Activated naive CD8-positive, alpha-beta T cell treated with anti-CD3 and anti-CD28 coated beads, Interleukin-2, amount 10 ng/mL, durations not matched to agents 7 days and 5 days (primary cell): ENCODE measurements around the gene PTCH2. TPM values are rescaled to one million over a fixed set of nuclear protein-coding genes. Genes with fewer than 3 reads are reported as not detected.

Experiments used
- ATAC-seq: fragments of 150-1000 bp; cut with Tn5 transposase; one replicate; pipeline ENCODE4 v1.10.0; 2021; ENCODE audit warnings: low read depth, moderate library complexity
- POLR2A ChIA-PET: fragments of 350-600 bp; sonication (Branson Sonifier 250); formaldehyde crosslinking; loops from one replicate; lab custom pipeline; 2021; ENCODE audit warnings: antibody characterized with exemption; lab: Charles Lee
- DNase-seq: peaks from one replicate; pipeline ENCODE4 v3.0.0; 2021
- H3K27ac Mint-ChIP-seq: one replicate; pipeline ENCODE4 v1.8.0; 2022; ENCODE audit warnings: mild to moderate bottlenecking, mixed read lengths
- H3K27me3 Mint-ChIP-seq: one replicate; pipeline ENCODE4 v1.8.0; 2022; ENCODE audit warnings: mild to moderate bottlenecking, moderate library complexity, mixed read lengths
- H3K36me3 Mint-ChIP-seq: one replicate; pipeline ENCODE4 v1.8.0; 2021; ENCODE audit warnings: mild to moderate bottlenecking, mixed read lengths
- H3K4me1 Mint-ChIP-seq: one replicate; pipeline ENCODE4 v1.8.0; 2021; ENCODE audit warnings: mixed read lengths
- H3K4me3 Mint-ChIP-seq: one replicate; pipeline ENCODE4 v1.8.0; 2022; ENCODE audit warnings: mild to moderate bottlenecking, moderate library complexity, mixed read lengths
- H3K9me3 Mint-ChIP-seq: one replicate; pipeline ENCODE4 v1.8.0; 2021; ENCODE audit warnings: mixed read lengths
- total RNA-seq, 2 experiments: library from RNA; stranded (reverse); gene quantifications; one replicate each; pipeline ENCODE4 v1.2.3, GENCODE V29; 2021

The PTCH2 gene
- total RNA-seq, 2 experiments from 2014 or later = 1.0 to 1.6 TPM

GRCh38 chr1:44786138-44786840, 56.8 kb downstream of the PTCH2 start:
- POLR2A ChIA-PET = interaction anchor here (1.0 to 8.4 kb wide), 8 partner anchors 11 to 554 kb away, joined by 3 to 93 read pairs (median 34); partner anchors contain the start of genes BTBD19, DYNLT4, HECTD3 and MUTYH
- Mint-ChIP-seq H3K36me3 (peaks cover 5% of the 10 kb centered on the region), H3K27ac (peak overlapping the region; percentile 71), H3K4me3 (peak overlapping the region; percentile 66), H3K27me3 (no peaks in the 10 kb centered on the region), H3K9me3 (no peaks in the 10 kb centered on the region), H3K4me1 (peaks cover 26% of the 10 kb centered on the region)
- DNase-seq (peak; percentile 87), ATAC-seq (peak; percentile 69)

GRCh38 chr1:44785501-44786137, 57.4 kb downstream of the PTCH2 start:
- Mint-ChIP-seq H3K27ac (peak overlapping the region; percentile 71), H3K4me3 (peak overlapping the region; percentile 66), H3K9me3 (no peaks in the 10 kb centered on the region), H3K36me3 (peaks cover 7% of the 10 kb centered on the region), H3K4me1 (peaks cover 26% of the 10 kb centered on the region), H3K27me3 (no peaks in the 10 kb centered on the region)
- DNase-seq (peak; percentile 34), ATAC-seq (no peak)
- POLR2A ChIA-PET = interaction anchor here (0.7 to 8.4 kb wide), 10 partner anchors 10 to 226 kb away, joined by 3 to 93 read pairs (median 24); partner anchors contain the start of genes BTBD19, DYNLT4, HECTD3 and PLK3

GRCh38 chr1:44785029-44785380, 58.0 kb downstream of the PTCH2 start:
- POLR2A ChIA-PET = interaction anchor here (0.7 to 8.4 kb wide), 12 partner anchors 9 to 706 kb away, joined by 3 to 93 read pairs (median 22); partner anchors contain the start of genes BTBD19, DYNLT4, HECTD3 and PLK3
- H3K4me3 Mint-ChIP-seq = peak overlapping the region; percentile 66
- no peaks in the 10 kb centered on the region for H3K9me3 Mint-ChIP-seq
- no peaks in the 10 kb centered on the region for H3K27me3 Mint-ChIP-seq
- peaks cover 13% of the 10 kb centered on the region for H3K36me3 Mint-ChIP-seq
- peak overlapping the region; percentile 71 for H3K27ac Mint-ChIP-seq
- H3K4me1 Mint-ChIP-seq = peaks cover 26% of the 10 kb centered on the region
- DNase-seq (no peak), ATAC-seq (no peak)

- H3K36me3 Mint-ChIP-seq = peaks cover 15% of the 10 kb centered on the region
- POLR2A ChIA-PET = interaction anchor here (0.7 to 8.4 kb wide), 11 partner anchors 9 to 707 kb away, joined by 3 to 93 read pairs (median 23); partner anchors contain the start of genes BTBD19, DYNLT4, HECTD3 and PLK3
- peak overlapping the region; percentile 83 for H3K27ac Mint-ChIP-seq
- peaks cover 26% of the 10 kb centered on the region for H3K4me1 Mint-ChIP-seq
- ATAC-seq = peak; percentile 51
- DNase-seq = peak; percentile 73
- no peaks in the 10 kb centered on the region for H3K9me3 Mint-ChIP-seq
- H3K4me3 Mint-ChIP-seq = peak overlapping the region; percentile 71
- no peaks in the 10 kb centered on the region for H3K27me3 Mint-ChIP-seq
These were observed 58.7 kb downstream of the PTCH2 start for GRCh38 chr1:44784094-44785028.

- ATAC-seq (no peak), DNase-seq (no peak)
- no peaks in the 10 kb centered on the region for H3K9me3 Mint-ChIP-seq
- POLR2A ChIA-PET = interaction anchor here (0.7 to 8.4 kb wide), 10 partner anchors 8 to 520 kb away, joined by 3 to 93 read pairs (median 24); partner anchors contain the start of genes BTBD19, DYNLT4, HECTD3 and PLK3
- peaks cover 29% of the 10 kb centered on the region for H3K4me1 Mint-ChIP-seq
- peaks cover 18% of the 10 kb centered on the region for H3K36me3 Mint-ChIP-seq
- no peaks in the 10 kb centered on the region for H3K27me3 Mint-ChIP-seq
- peak overlapping the region; percentile 83 for H3K27ac Mint-ChIP-seq
- H3K4me3 Mint-ChIP-seq = peak overlapping the region; percentile 71
These were observed 59.4 kb downstream of the PTCH2 start for GRCh38 chr1:44783697-44784093.

- Mint-ChIP-seq H3K9me3 (no peaks in the 10 kb centered on the region), H3K36me3 (peaks cover 42% of the 10 kb centered on the region), H3K27me3 (no peaks in the 10 kb centered on the region), H3K4me3 (no peak overlapping the region), H3K4me1 (peaks cover 38% of the 10 kb centered on the region), H3K27ac (no peak overlapping the region)
- no peak for ATAC-seq
- POLR2A ChIA-PET = interaction anchor here (0.7 to 1.7 kb wide), 6 partner anchors 19 to 59 kb away, joined by 3 to 9 read pairs (median 4); partner anchors contain the start of genes PLK3 and RNU5D-1
- DNase-seq = no peak
These were observed 62.4 kb downstream of the PTCH2 start for GRCh38 chr1:44780583-44781121.

GRCh38 chr1:44778705-44779576, 64.1 kb downstream of the PTCH2 start:
- Mint-ChIP-seq H3K27me3 (no peaks in the 10 kb centered on the region), H3K9me3 (no peaks in the 10 kb centered on the region), H3K27ac (peak overlapping the region; percentile 64), H3K4me1 (peaks cover 31% of the 10 kb centered on the region), H3K36me3 (peaks cover 45% of the 10 kb centered on the region), H3K4me3 (peak overlapping the region; percentile 45)
- POLR2A ChIA-PET = interaction anchor here (0.8 to 4.2 kb wide), 6 partner anchors 21 to 57 kb away, joined by 3 to 28 read pairs (median 6); partner anchors contain the start of gene PLK3
- no peak for ATAC-seq
- DNase-seq = no peak

- H3K36me3 Mint-ChIP-seq = peaks cover 43% of the 10 kb centered on the region
- no peaks in the 10 kb centered on the region for H3K9me3 Mint-ChIP-seq
- POLR2A ChIA-PET = interaction anchor here (1.0 to 4.9 kb wide), 7 partner anchors 8 to 56 kb away, joined by 3 to 64 read pairs (median 6); partner anchors contain the start of genes BEST4 and RNU5D-1
- H3K27me3 Mint-ChIP-seq = no peaks in the 10 kb centered on the region
- ATAC-seq = no peak
- no peak for DNase-seq
- peak overlapping the region; percentile 91 for H3K4me3 Mint-ChIP-seq
- no peak overlapping the region for H3K27ac Mint-ChIP-seq
- peaks cover 24% of the 10 kb centered on the region for H3K4me1 Mint-ChIP-seq
These were observed 65.0 kb downstream of the PTCH2 start for GRCh38 chr1:44777969-44778635.

GRCh38 chr1:44777547-44777946, 65.5 kb downstream of the PTCH2 start:
- Mint-ChIP-seq H3K27ac (peak overlapping the region; percentile 77), H3K9me3 (no peaks in the 10 kb centered on the region), H3K27me3 (no peaks in the 10 kb centered on the region), H3K36me3 (peaks cover 41% of the 10 kb centered on the region), H3K4me1 (peaks cover 24% of the 10 kb centered on the region), H3K4me3 (peak overlapping the region; percentile 91)
- POLR2A ChIA-PET = interaction anchor here (1.0 to 4.9 kb wide), 8 partner anchors 8 to 234 kb away, joined by 3 to 64 read pairs (median 14); partner anchors contain the start of genes BEST4, HECTD3, RNU5D-1 and UROD
- ATAC-seq (no peak), DNase-seq (no peak)

- Mint-ChIP-seq H3K4me3 (peak overlapping the region; percentile 91), H3K27ac (peak overlapping the region; percentile 90), H3K36me3 (peaks cover 40% of the 10 kb centered on the region), H3K9me3 (no peaks in the 10 kb centered on the region), H3K27me3 (no peaks in the 10 kb centered on the region), H3K4me1 (peaks cover 24% of the 10 kb centered on the region)
- POLR2A ChIA-PET = interaction anchor here (0.8 to 4.9 kb wide), 20 partner anchors 9 to 910 kb away, joined by 3 to 65 read pairs (median 17); partner anchors contain the start of genes BEST4, BTBD19, DYNLT4 and GPBP1L1
- DNase-seq = no peak
- ATAC-seq = no peak
These were observed 66.4 kb downstream of the PTCH2 start for GRCh38 chr1:44776730-44777068.
